Keratinocyte (primary cell): ENCODE data around the gene TRPT1. TPM values are rescaled to one million over a fixed set of nuclear protein-coding genes. Genes with fewer than 3 reads are reported as not detected.

ENCODE experiments used
- DNase-seq: peaks from one replicate; pipeline ENCODE4 v3.0.0-alpha.2; 2011; ENCODE audit warnings: low read depth, missing footprints, low spot score
- FAIRE-seq: peaks from 2 replicates; lab custom pipeline; 2011; peaks lifted over from hg19 to GRCh38; lab: Jason Lieb, UNC
- H2AFZ ChIP-seq: 2 replicates; pipeline ENCODE4 v1.6.0; 2012; ENCODE audit warnings: low read length, control low read depth, inconsistent platforms; ENCODE audit not compliant: control insufficient read depth
- H3K27ac ChIP-seq: 2 replicates; pipeline ENCODE4 v1.5.1; 2011; ENCODE audit warnings: low read length; ENCODE audit not compliant: control insufficient read depth, insufficient read depth
- H3K27me3 ChIP-seq: 3 replicates; pipeline ENCODE4 v1.6.0; 2011; ENCODE audit warnings: low read length; ENCODE audit not compliant: control insufficient read depth, insufficient read depth; ENCODE audit errors: extremely low read depth
- H3K36me3 ChIP-seq, 2 experiments: 2 replicates in 1 of 2; 3 replicates in 1 of 2; pipeline ENCODE4 v1.5.1; 2011; ENCODE audit warnings: low read length in 2 of 2, mild to moderate bottlenecking in 1 of 2; ENCODE audit not compliant: control insufficient read depth in 2 of 2, insufficient read depth in 2 of 2; ENCODE audit errors: extremely low read depth in 1 of 2
- H3K4me1 ChIP-seq: 3 replicates; pipeline ENCODE4 v1.5.1; 2011; ENCODE audit warnings: low read length; ENCODE audit not compliant: control insufficient read depth, insufficient read depth; ENCODE audit errors: extremely low read depth
- H3K4me2 ChIP-seq: 3 replicates; pipeline ENCODE4 v1.6.0; 2011; ENCODE audit warnings: low read depth, low read length; ENCODE audit not compliant: control insufficient read depth, insufficient read depth; ENCODE audit errors: extremely low read depth
- H3K4me3 ChIP-seq, 3 experiments: fragments of 200-600 bp in 1 of 3; sonication (generic) in 1 of 3; 2 replicates in 2 of 3; 3 replicates in 1 of 3; pipeline ENCODE4 v1.5.1; 2011 to 2016; ENCODE audit warnings: low read length in 3 of 3, mild to moderate bottlenecking in 3 of 3, control low read depth in 2 of 3, inconsistent platforms in 1 of 3, low read depth in 1 of 3, mixed read lengths in 1 of 3, mixed run types in 1 of 3, moderate library complexity in 1 of 3; ENCODE audit not compliant: control insufficient read depth in 2 of 3, insufficient read depth in 2 of 3; ENCODE audit errors: extremely low read depth in 1 of 3
- H3K79me2 ChIP-seq: 2 replicates; pipeline ENCODE4 v1.6.0; 2012; ENCODE audit warnings: low read length; ENCODE audit not compliant: control insufficient read depth, insufficient read depth
- H3K9ac ChIP-seq: 3 replicates; pipeline ENCODE4 v1.6.0; 2011; ENCODE audit warnings: low read length; ENCODE audit not compliant: control insufficient read depth, insufficient read depth; ENCODE audit errors: extremely low read depth
- H3K9me1 ChIP-seq: 3 replicates; pipeline ENCODE4 v1.6.0; 2011; ENCODE audit warnings: low read length; ENCODE audit not compliant: control insufficient read depth, insufficient read depth; ENCODE audit errors: extremely low read depth
- H3K9me3 ChIP-seq: 2 replicates; pipeline ENCODE4 v1.5.1; 2012; ENCODE audit warnings: low read depth, low read length; ENCODE audit not compliant: control insufficient read depth
- H4K20me1 ChIP-seq: 3 replicates; pipeline ENCODE4 v1.6.0; 2011; ENCODE audit warnings: low read length; ENCODE audit not compliant: control insufficient read depth, insufficient read depth; ENCODE audit errors: extremely low read depth
- EZH2 ChIP-seq: IDR thresholded peaks from one replicate; pipeline ENCODE4 v1.6.1; 2012; ENCODE audit warnings: inconsistent platforms, mild to moderate bottlenecking, low read length, moderate library complexity
- dilution Hi-C: fragments of 300-500 bp; cut with MboI; formaldehyde crosslinking; loops from one replicate; pipeline ENCODE4 v1.7.0; 2020; ENCODE audit warnings: low sequenced_read_pairs; ENCODE audit not compliant: extremely low pct_ligation_motif_present
- polyA plus RNA-seq, 5 experiments: library from polyadenylated mRNA; depleted of rRNA in 3 of 5; stranded (reverse) in 3 of 5; stranded (forward) in 1 of 5; unstranded in 1 of 5; fragments of >200 nt; gene quantifications; 1 replicate in 1 of 5; 2 replicates in 3 of 5; 3 replicates in 1 of 5; pipeline versions ENCODE4 v1.2.1 to v1.2.3, GENCODE V29; 2011 to 2012; ENCODE audit warnings: missing spikeins in 2 of 5, low read depth in 1 of 5, low replicate concordance in 1 of 5
- TF ChIP-seq, protein P1 (sequence below), 3 experiments: IDR thresholded peaks in 1 of 3; conservative IDR thresholded peaks in 1 of 3; optimal IDR thresholded peaks in 1 of 3; 2 replicates in 2 of 3; 3 replicates in 1 of 3; pipeline versions ENCODE3 to v1.5.1; 2011; ENCODE audit warnings: low read length in 3 of 3, mild to moderate bottlenecking in 3 of 3, moderate library complexity in 2 of 3, control low read depth in 1 of 3, inconsistent platforms in 1 of 3; ENCODE audit not compliant: insufficient read depth in 2 of 3; ENCODE audit errors: extremely low read depth in 1 of 3

Gene TRPT1
- polyA plus RNA-seq, 1 donor (not counting 4 experiments of a cell fraction or from before 2014, with no cell fraction given), result 15.5 TPM

DNA sequence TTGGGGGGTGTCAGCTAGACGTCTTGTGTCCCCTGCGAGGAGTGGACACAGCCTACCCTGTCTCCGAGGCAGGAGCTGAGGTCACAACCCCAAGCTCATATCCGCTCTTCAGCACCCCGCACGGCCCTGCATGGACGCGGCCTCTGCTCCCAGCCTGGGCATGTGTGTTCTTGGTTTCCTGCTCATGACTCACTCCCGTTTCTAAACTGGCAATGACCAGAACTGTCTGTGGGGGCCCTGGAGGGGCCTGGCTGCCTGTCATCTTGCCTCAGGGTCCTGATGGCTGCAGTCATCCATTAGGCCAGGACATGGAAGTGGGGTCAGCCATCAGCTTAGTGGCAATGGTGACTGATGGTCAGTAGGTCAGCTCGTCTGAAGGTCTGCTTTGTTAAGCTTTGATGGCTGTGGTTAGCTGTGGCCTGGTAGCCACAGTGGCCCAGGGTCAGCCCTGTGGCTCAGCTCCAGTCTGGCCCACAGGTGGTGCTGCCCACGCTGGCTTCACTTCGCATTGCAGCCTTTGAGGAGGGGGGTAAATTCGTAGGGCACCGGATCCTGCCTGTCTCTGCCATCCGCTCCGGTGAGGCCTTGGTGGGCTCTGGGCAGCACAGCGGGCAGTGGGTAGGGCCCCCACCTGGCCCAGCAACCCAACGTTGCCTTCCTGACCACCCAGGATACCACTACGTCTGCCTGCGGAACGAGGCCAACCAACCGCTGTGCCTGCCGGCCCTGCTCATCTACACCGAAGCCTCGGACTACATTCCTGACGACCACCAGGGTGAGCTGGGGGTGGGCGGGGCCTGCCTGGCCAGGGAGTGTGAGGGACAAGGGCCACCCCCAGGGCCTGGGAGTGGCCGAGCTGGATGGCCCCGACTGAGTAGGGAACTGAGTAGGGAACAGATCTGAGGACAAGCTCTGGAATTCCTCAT, 37.3 kb upstream of the TRPT1 start:
- TF ChIP-seq, protein P1, sequence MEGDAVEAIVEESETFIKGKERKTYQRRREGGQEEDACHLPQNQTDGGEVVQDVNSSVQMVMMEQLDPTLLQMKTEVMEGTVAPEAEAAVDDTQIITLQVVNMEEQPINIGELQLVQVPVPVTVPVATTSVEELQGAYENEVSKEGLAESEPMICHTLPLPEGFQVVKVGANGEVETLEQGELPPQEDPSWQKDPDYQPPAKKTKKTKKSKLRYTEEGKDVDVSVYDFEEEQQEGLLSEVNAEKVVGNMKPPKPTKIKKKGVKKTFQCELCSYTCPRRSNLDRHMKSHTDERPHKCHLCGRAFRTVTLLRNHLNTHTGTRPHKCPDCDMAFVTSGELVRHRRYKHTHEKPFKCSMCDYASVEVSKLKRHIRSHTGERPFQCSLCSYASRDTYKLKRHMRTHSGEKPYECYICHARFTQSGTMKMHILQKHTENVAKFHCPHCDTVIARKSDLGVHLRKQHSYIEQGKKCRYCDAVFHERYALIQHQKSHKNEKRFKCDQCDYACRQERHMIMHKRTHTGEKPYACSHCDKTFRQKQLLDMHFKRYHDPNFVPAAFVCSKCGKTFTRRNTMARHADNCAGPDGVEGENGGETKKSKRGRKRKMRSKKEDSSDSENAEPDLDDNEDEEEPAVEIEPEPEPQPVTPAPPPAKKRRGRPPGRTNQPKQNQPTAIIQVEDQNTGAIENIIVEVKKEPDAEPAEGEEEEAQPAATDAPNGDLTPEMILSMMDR (optimal IDR thresholded peaks at IDR 0.05 in 1 of 3, IDR thresholded peaks at IDR 0.05 in 1 of 3, conservative IDR thresholded peaks at IDR 0.05 in 1 of 3; ENCODE audit: extremely low read depth in 1 of 3, insufficient read depth in 2 of 3, low read length in 3 of 3), result no peak
- no peak for TF ChIP-seq EZH2
- Histone ChIP-seq H3K36me3 (peaks cover 48 to 75% of the 10 kb centered on the region in 2 experiments), H3K4me3 (no peak overlapping the region), H3K79me2 (peaks cover 9% of the 10 kb centered on the region), H3K27ac (no peak overlapping the region), H2AFZ (no peak overlapping the region), H3K9ac (no peak overlapping the region), H3K9me3 (no peaks in the 10 kb centered on the region), H3K9me1 (peaks cover 2% of the 10 kb centered on the region), H3K27me3 (no peaks in the 10 kb centered on the region), H4K20me1 (no peaks in the 10 kb centered on the region), H3K4me1 (peaks cover 34% of the 10 kb centered on the region), H3K4me2 (no peak overlapping the region)
- FAIRE-seq, result no peak
- dilution Hi-C loops, result no loop called here
- DNase-seq, result no peak

DNA sequence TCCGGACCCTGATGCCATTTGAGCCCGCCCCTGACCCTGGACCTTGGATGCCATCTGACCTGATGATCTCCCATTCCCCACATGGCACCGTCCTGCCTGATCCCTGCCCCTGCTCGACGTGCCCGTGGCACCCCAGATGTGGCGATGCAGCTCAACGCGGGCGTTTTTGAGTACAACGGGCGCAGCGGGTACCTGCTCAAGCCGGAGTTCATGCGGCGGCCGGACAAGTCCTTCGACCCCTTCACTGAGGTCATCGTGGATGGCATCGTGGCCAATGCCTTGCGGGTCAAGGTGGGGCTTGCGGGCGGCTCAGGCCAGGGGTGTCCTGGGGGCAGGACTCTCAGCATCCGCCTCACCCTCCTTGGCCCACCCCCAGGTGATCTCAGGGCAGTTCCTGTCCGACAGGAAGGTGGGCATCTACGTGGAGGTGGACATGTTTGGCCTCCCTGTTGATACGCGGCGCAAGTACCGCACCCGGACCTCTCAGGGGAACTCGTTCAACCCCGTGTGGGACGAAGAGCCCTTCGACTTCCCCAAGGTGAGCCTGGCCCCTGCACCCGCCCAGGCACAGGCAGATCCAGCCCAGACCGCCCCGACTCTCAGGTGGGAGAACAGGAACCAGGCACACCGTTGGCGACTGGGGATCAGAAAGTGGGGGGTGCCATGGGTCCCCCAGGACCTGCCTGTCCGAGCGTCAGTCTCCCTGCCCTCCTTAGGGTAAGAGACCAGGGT, 36.5 kb upstream of the TRPT1 start:
- Histone ChIP-seq H3K27ac (no peak overlapping the region), H4K20me1 (no peaks in the 10 kb centered on the region), H3K27me3 (no peaks in the 10 kb centered on the region), H3K4me3 (no peak overlapping the region), H3K9me1 (peaks cover 2% of the 10 kb centered on the region), H3K36me3 (peaks cover 49 to 73% of the 10 kb centered on the region in 2 experiments), H3K4me1 (peaks cover 26% of the 10 kb centered on the region), H2AFZ (no peak overlapping the region), H3K4me2 (no peak overlapping the region), H3K9me3 (no peaks in the 10 kb centered on the region), H3K79me2 (peaks cover 10% of the 10 kb centered on the region), H3K9ac (no peak overlapping the region)
- no peak for FAIRE-seq
- dilution Hi-C loops, result no loop called here
- no peak for TF ChIP-seq EZH2
- TF ChIP-seq, protein P1 (optimal IDR thresholded peaks at IDR 0.05 in 1 of 3, IDR thresholded peaks at IDR 0.05 in 1 of 3, conservative IDR thresholded peaks at IDR 0.05 in 1 of 3; ENCODE audit: extremely low read depth in 1 of 3, insufficient read depth in 2 of 3, low read length in 3 of 3), result no peak
- DNase-seq, result no peak
